Measurements from ENCODE around the gene SOX12.
"Not testable (repeated sequence)": the region's sequence is repeated elsewhere in the genome, so short reads cannot be mapped to it uniquely, and the experiment has no call there.

Gene SOX12

GRCh38 chr20:368915-369314 is 43.6 kb downstream of the SOX12 start:
- Histone ChIP-seq H3K27me3 (no peaks in the 10 kb centered on the region), H3K36me3 (no peaks in the 10 kb centered on the region), H3K9me3 (no peaks in the 10 kb centered on the region), H3K4me1 (no peaks in the 10 kb centered on the region), H3K4me3 (ENCODE audit: low read depth, low read length) (no peak overlapping the region)
- no peak for TF ChIP-seq CTCF (IDR thresholded peaks at IDR 0.05; ENCODE audit: low read depth, low read length)
- no peak for DNase-seq

GRCh38 chr20:370151-370600 is 44.8 kb downstream of the SOX12 start:
- Histone ChIP-seq H3K27me3 (no peaks in the 10 kb centered on the region), H3K4me1 (no peaks in the 10 kb centered on the region), H3K36me3 (no peaks in the 10 kb centered on the region), H3K9me3 (no peaks in the 10 kb centered on the region), H3K4me3 (ENCODE audit: low read depth, low read length) (no peak overlapping the region)
- DNase-seq, result no peak
- no peak for TF ChIP-seq CTCF (IDR thresholded peaks at IDR 0.05; ENCODE audit: low read depth, low read length)

- TF ChIP-seq CTCF (IDR thresholded peaks at IDR 0.05; ENCODE audit: low read depth, low read length), result no peak
- Histone ChIP-seq H3K9me3 (no peaks in the 10 kb centered on the region), H3K4me1 (no peaks in the 10 kb centered on the region), H3K36me3 (no peaks in the 10 kb centered on the region), H3K27me3 (no peaks in the 10 kb centered on the region), H3K4me3 (ENCODE audit: low read depth, low read length) (no peak overlapping the region)
- DNase-seq, result no peak
Observed at GRCh38 chr20:370977-371754, 45.8 kb downstream of the SOX12 start.

GRCh38 chr20:371755-372542 is 46.6 kb downstream of the SOX12 start:
- no peaks in the 10 kb centered on the region for H3K4me1 ChIP-seq
- H3K9me3 ChIP-seq, result no peaks in the 10 kb centered on the region
- TF ChIP-seq CTCF (IDR thresholded peaks at IDR 0.05; ENCODE audit: low read depth, low read length), result no peak
- no peaks in the 10 kb centered on the region for H3K27me3 ChIP-seq
- no peak for DNase-seq
- H3K36me3 ChIP-seq, result no peaks in the 10 kb centered on the region
- H3K4me3 ChIP-seq (ENCODE audit: low read depth, low read length), result no peak overlapping the region

- not testable (repeated sequence) for H3K27me3 ChIP-seq; DNase-seq; H3K4me1 ChIP-seq; H3K36me3 ChIP-seq; H3K4me3 ChIP-seq (ENCODE audit: low read depth, low read length); H3K9me3 ChIP-seq
Observed at GRCh38 chr20:372543-373082, 47.3 kb downstream of the SOX12 start.

GRCh38 chr20:373171-373890 is 48.0 kb downstream of the SOX12 start:
- H3K27me3 ChIP-seq, result no peaks in the 10 kb centered on the region
- DNase-seq, result peak; percentile 32
- no peak overlapping the region for H3K4me3 ChIP-seq (ENCODE audit: low read depth, low read length)
- H3K4me1 ChIP-seq, result no peaks in the 10 kb centered on the region
- H3K36me3 ChIP-seq, result no peaks in the 10 kb centered on the region
- TF ChIP-seq CTCF (IDR thresholded peaks at IDR 0.05; ENCODE audit: low read depth, low read length), result no peak
- H3K9me3 ChIP-seq, result no peaks in the 10 kb centered on the region
